Osteocyte (in vitro differentiated cells): ENCODE results near the gene FUT6. TPM values are rescaled to one million over a fixed set of nuclear protein-coding genes. Genes with fewer than 3 reads are reported as not detected.

ENCODE experiments used
- DNase-seq: peaks from one replicate; pipeline ENCODE4 v3.0.0; 2021; ENCODE audit warnings: mixed read lengths; ENCODE audit not compliant: unreplicated experiment; ENCODE audit errors: extremely low spot score
- H3K27ac Mint-ChIP-seq: one replicate; pipeline ENCODE4 v1.8.0; 2021; ENCODE audit warnings: mild to moderate bottlenecking, mixed read lengths; ENCODE audit not compliant: unreplicated experiment
- H3K27me3 Mint-ChIP-seq: one replicate; pipeline ENCODE4 v1.8.0; 2021; ENCODE audit warnings: mixed read lengths; ENCODE audit not compliant: unreplicated experiment
- H3K36me3 Mint-ChIP-seq: one replicate; pipeline ENCODE4 v1.8.0; 2021; ENCODE audit warnings: mixed read lengths; ENCODE audit not compliant: unreplicated experiment
- H3K4me1 Mint-ChIP-seq: one replicate; pipeline ENCODE4 v1.8.0; 2021; ENCODE audit warnings: mixed read lengths; ENCODE audit not compliant: unreplicated experiment
- H3K4me3 Mint-ChIP-seq: one replicate; pipeline ENCODE4 v1.8.0; 2021; ENCODE audit warnings: mild to moderate bottlenecking, moderate library complexity, mixed read lengths; ENCODE audit not compliant: unreplicated experiment
- H3K9me3 Mint-ChIP-seq: one replicate; pipeline ENCODE4 v1.8.0; 2021; ENCODE audit warnings: mixed read lengths; ENCODE audit not compliant: unreplicated experiment
- total RNA-seq: library from RNA; stranded (reverse); gene quantifications from 2 replicates; pipeline ENCODE4 v1.2.1, GENCODE V29; 2021
- TF ChIP-seq, protein P1 (sequence below): fragments of 200-600 bp; sonication (generic); IDR thresholded peaks from 2 replicates; pipeline ENCODE4 v1.5.0; 2021; ENCODE audit warnings: antibody characterized with exemption, mild to moderate bottlenecking, moderate library complexity

FUT6 gene
- total RNA-seq, 1 donor from 2014 or later = not detected

- Mint-ChIP-seq H3K9me3 (no peaks in the 10 kb centered on the region), H3K36me3 (no peaks in the 10 kb centered on the region), H3K4me3 (no peak overlapping the region), H3K4me1 (no peaks in the 10 kb centered on the region), H3K27ac (no peak overlapping the region), H3K27me3 (peaks cover 2% of the 10 kb centered on the region)
- TF ChIP-seq, protein P1, sequence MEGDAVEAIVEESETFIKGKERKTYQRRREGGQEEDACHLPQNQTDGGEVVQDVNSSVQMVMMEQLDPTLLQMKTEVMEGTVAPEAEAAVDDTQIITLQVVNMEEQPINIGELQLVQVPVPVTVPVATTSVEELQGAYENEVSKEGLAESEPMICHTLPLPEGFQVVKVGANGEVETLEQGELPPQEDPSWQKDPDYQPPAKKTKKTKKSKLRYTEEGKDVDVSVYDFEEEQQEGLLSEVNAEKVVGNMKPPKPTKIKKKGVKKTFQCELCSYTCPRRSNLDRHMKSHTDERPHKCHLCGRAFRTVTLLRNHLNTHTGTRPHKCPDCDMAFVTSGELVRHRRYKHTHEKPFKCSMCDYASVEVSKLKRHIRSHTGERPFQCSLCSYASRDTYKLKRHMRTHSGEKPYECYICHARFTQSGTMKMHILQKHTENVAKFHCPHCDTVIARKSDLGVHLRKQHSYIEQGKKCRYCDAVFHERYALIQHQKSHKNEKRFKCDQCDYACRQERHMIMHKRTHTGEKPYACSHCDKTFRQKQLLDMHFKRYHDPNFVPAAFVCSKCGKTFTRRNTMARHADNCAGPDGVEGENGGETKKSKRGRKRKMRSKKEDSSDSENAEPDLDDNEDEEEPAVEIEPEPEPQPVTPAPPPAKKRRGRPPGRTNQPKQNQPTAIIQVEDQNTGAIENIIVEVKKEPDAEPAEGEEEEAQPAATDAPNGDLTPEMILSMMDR = no peak
- DNase-seq = no peak
Measured at GRCh38 chr19:5873617-5874199, 34.2 kb upstream of the FUT6 start.

- Mint-ChIP-seq H3K36me3 (no peaks in the 10 kb centered on the region), H3K27me3 (no peaks in the 10 kb centered on the region), H3K4me1 (no peaks in the 10 kb centered on the region), H3K9me3 (no peaks in the 10 kb centered on the region), H3K27ac (no peak overlapping the region), H3K4me3 (no peak overlapping the region)
- no peak for DNase-seq
- TF ChIP-seq, protein P1 = no peak
Measured at GRCh38 chr19:5870986-5871394, 31.5 kb upstream of the FUT6 start.

GRCh38 chr19:5867201-5868136 lies 28.0 kb upstream of the FUT6 start:
- Mint-ChIP-seq H3K27ac (no peak overlapping the region), H3K4me3 (no peak overlapping the region), H3K4me1 (no peaks in the 10 kb centered on the region), H3K27me3 (no peaks in the 10 kb centered on the region), H3K9me3 (no peaks in the 10 kb centered on the region), H3K36me3 (no peaks in the 10 kb centered on the region)
- TF ChIP-seq, protein P1 = no peak
- no peak for DNase-seq

DNA sequence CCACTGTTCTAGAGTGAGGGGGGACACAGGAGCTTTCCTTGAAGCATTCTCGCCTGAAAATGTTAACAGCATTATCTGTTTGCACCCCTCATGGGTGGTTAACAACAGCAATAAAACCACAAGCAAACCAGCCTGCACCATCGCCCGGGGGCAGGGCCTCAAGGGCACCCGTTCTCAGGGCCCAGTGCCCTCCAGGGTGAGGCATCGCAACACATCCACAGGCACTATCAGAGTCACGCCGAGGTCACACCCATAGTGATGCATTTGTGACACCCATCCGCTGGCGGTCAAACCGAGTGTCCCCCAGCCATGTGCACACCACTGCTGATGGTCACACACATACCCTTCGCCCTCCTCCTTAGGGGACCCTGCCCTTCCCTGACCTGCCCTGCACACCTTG lies 26.3 kb upstream of the FUT6 start:
- no peak for DNase-seq
- Mint-ChIP-seq H3K9me3 (no peaks in the 10 kb centered on the region), H3K36me3 (no peaks in the 10 kb centered on the region), H3K4me3 (no peak overlapping the region), H3K27ac (no peak overlapping the region), H3K4me1 (no peaks in the 10 kb centered on the region), H3K27me3 (peaks cover 6% of the 10 kb centered on the region)
- TF ChIP-seq, protein P1 = no peak
